ENCODE measurements around the gene BOC.

Gene BOC

DNA sequence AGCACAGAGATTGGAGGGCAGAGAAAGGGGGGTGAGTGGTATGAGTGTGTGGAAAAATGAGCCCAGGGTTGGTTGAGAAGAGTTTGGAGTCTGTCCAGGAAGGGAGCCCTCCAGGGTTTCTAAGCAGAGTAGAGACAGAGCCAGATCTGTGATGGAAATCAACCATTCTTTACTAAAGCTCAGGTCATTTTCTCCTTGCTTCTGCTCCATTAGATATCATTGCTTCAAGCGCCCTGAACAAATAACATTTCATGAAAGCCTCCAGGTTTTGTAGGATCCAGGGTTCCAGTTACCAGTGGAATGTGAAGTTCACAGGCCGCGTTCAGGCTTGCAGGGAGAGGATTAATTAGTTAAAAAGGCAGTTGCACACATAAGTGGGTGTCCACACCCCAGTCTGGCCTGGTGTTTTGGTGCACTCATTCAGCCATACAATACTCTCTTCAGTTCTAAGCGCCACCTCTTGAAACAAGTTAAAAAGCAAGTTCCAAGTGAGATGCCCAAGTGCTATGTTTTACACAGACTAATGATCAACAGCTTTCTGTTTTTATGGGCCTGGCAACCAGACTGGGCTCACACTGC lies 16.4 kb upstream of the BOC start:
- DNase-seq = no peak

DNA sequence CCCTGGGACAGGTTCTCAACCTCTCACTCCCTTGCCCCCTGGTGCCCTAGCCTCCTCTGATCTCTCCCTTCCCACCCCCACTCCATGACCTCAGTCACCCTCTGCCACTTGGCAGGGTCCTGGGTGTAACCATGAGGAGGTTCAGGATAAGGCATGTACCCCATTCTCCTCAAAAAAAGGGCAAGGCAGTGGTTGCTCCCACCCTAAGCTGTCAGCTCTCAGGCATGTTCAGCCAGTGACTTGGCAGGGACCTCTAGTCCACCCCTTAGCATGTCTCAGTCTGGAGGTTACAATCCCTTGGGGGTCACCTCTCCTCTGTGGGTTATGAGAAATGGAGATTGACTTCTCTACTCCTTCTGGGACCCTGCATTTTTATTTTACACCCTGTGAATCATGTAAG lies 11.0 kb upstream of the BOC start:
- DNase-seq = no peak

DNA sequence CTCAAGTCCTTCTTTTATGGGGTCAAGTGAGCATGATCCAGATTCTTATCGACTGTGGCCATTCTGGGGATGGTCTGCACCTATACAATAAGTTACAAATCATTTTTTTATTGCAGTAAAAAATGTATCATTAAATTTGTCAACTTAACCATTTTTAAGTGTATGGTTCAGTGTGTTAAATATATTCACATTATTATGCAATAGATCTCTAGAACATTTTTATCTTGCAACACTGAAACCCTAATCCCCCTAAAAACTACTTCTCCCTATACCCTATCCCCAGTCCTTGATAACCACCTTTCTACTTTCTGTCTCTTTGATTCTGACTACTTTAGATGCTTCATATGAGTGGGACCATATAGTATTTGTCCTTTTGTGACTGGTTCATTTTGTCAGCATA lies 10.4 kb upstream of the BOC start:
- no peak for DNase-seq

DNA sequence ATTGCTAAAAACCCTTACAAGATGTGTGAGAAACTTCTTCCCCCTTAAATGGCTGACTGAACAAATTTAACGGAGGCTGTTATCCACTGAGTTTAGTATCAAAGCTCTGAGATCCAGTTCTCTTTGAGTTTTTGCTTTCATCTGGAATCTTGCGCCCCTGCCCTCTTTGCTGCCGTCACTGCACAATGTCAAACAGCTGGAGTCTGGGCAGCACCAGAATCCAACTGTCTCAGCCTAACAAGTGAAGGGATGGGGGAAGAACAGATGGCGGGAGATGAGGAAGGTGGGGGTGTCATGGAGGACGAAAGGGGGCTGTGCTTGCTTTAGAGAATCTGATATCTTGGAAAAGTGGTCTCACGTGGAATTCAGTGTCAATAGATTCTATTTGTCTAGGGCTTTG lies 7.0 kb upstream of the BOC start:
- no peak for DNase-seq

DNA sequence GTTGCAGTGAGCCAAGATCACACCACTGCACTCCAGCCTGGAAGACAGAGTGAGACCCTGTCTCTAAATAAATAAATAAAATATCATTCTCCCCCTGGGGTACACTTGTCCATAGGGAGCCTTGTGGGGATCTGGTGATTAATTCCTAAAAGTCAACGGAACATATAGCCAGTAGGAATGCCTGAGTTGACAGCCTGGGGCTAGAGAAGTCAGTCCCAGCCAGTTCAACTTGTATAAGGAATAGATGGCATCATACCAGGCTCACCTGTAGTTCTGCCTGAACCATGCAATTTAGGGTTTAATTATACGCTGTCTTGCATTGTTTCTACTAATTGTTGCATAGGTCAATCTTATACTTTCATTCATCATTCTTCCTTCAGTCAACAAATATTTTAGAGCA lies 5.9 kb upstream of the BOC start:
- no peak for DNase-seq

DNA sequence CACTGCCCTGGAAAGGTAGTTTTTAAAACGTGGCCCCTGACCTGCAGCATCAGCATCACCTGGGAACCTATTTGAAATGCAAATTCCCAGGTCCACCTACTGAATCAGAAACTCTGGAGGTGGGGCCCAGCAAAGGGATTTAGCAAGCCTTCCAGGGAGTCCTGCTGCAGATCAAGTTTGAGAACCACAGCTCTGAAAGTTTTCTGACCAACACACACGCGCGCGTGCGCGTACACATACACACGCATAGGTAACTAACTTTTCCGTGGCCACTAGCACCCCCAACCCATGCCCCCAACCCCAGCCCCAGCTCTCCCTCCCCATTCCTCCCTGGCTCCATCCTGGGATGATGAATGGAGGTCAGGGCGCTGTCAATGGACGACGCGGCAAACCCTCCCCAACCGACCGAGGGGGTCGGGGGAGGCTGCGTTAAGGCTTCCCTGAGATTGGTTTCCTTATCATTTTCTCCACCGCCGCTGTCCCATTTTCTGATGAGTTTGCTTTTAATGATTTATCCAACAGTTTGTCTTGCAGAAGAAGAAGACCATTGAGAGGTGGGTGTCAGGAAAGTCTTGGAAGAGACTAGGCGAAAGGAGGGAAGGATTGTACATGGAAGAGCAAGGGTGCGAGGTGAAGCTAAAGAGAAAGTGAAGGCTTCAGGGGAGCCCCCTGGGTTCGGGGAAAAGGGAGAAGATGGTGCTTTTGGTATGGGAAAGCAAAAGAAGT lies 590 bp upstream of the BOC start:
- no peak for DNase-seq

DNA sequence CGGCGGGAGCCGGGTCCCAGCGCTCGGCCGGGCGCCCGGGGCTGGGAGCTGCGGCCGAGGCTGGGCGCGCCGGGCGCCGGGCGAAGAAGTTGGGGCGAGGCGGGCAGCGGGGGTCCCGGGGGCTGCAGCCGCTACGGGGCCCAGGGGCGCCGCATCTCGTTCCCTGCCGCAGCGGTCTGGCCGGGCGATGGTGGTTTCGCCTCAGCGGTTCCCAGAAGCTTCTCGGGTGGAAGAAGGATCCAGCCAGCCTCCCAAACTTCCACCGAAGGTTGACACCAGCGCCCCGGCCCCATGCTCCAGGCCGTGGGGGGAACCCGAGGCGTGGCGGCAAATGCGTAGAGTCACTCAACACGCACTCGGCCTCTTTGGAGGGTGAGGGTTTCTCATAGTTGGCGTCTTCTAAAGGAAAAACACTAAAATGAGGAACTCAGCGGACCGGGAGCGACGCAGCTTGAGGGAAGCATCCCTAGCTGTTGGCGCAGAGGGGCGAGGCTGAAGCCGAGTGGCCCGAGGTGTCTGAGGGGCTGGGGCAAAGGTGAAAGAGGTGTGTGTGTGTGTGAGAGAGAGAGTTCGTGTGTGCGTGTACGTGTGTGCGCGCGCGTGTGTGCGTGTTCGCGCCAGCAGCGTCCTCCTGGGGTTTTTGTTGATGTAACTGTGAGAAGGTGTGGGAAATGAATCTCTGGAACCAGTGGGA lies 940 bp downstream of the BOC start:
- no peak for DNase-seq

DNA sequence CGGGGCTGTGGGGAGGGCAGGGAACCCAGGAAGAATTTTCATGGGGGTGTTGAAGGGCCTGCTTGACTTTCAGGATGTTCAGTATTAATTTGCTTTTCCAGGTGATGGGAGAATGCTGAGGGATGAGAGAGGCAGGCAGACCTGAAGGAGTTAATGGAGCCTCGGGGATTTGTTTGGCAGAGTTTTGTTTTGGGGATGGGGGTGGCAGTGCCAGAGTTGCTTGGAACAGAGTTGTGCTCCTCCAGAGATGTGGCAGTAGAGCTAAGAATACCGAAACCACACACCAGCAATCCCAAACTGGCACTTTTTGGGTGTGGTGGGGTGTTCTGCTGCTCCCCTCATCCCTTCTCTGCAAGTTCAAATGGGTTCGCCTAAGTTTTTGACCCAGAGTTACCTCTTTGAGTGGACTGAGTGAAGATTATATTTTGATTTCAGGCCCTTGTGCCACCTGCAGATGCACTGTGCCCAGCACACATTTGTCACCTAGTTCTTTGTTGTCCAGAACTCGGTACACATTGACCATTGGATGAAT lies 1.6 kb downstream of the BOC start:
- DNase-seq = no peak

DNA sequence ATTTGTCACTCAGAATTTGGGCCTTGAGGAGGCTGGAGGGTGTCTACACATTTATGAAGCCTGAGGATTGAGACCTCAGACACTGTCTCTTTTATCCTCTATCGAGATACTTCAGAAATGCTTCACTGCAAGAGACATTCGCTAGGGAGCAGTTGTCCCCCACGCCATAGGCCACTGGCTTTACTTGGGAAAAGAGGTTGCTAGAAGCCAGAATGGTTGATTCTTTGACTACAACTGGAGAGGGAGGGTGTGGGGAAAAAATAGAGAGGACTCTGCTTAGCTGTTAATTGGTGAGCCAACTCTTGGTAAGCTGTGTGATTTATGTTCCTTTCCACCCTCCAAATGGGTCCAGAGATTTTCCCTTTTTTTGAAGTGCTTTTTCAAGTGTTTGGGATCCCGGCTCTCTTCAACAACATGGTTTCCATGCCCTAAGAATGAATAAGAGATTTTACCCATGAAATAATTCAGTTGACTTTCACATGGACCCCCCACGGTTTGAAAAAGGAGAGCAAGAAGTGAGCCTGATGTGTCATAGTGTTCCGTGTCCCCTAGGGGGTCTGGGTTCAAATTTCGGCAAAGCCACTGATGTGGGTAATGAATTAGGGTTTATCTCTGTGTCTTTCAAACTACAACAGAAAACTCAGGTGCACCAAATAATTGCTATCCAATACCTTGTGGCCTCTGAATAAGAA lies 2.7 kb downstream of the BOC start:
- DNase-seq = no peak

DNA sequence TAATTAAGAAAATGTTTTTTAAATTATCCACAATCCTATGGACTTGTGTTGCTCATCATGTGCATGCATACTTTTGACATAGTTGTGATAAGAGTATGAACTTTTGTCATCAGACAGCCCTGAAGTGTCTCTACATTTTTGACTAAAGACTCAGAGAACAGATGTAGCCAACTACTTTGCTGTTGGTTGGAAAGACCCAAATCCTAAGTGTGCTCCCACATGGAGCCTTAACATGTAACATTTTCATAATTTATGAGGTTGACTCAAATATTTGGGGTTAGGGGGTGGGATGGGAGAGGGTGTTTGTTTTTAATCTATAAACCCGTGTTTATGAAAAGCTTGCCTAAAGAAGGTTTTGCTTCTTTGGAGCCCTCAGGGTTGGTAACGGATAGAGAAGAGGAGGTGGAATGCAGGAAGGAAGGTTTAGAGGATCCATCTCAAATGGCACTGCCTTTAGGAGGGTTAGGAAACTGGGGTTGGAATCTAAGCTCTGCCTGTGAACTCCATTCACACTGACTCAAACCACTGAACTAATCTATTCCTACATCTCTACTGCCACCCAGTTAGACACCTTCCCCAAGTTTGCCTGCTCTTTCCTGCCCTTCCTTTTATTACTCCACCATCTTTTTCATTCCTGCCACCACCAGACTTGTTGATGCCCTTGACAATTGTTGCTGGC lies 3.7 kb downstream of the BOC start:
- no peak for DNase-seq

DNA sequence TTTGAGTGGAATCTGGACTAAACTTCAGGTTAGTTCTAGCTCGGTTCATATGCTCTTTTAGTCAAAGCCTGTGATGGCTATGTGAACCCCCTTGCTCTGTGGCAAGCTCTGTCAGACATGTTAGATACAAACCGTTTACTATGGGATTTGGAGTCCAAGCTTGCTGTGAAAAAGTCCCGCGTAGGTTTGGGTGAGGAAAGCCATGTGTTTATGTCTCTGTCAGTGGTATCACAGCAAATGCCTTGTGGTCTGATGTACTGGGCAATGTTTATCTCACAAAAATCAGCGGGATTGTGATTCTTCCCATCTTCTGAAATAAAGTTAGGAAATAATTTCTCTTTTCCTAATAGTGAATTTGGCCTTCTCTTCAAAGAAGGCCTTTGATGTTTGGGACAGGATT lies 5.0 kb downstream of the BOC start:
- no peak for DNase-seq

DNA sequence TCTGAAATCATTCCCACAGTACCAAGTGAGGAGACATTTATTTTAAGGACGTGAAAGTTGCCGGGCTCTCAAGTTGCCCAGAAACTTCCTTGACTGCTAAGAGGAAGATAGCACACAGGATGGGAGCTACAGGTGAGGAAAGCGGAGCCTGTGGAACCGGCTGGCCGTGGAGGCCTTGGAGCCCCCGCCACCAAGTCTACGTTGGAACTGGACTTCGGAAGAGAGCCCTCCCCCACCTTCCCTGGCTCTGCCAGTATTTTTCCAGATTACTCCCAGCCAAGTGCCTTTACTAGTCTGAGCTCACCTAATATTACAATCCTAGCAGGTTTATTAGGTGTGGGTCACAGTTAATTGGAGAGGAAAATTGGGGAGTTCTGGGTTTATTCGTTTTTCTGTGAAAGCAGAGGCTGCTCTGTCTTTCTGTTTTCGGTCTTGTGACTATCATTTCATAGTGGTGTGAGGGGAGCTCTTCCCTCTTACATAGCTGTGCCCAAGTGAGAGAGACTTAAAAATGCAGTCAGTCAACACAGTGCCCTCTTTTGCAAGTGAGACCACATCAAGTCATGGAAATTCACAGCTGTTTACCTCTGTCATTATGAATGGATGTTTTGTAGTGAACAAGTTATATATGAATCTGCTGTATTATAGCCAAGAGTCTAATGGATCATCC lies 6.8 kb downstream of the BOC start:
- no peak for DNase-seq

DNA sequence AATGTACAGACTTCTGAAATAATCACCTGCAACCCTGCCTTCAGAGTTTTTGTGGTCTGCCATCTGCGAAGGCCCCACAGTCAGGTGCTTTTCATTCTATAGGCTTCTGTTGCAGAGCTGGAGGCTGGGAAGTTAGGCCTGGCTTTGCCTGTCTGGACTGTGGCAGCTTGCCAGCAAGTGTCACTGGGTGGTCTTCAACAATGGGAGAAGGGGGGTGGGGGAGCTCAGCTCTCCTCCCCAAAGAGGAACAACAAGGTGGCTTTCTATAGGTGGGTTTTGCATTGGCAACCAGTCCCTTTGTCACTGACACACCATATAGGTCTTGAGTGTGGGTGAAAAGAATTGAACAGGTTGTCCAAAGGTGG lies 7.3 kb downstream of the BOC start:
- no peak for DNase-seq

DNA sequence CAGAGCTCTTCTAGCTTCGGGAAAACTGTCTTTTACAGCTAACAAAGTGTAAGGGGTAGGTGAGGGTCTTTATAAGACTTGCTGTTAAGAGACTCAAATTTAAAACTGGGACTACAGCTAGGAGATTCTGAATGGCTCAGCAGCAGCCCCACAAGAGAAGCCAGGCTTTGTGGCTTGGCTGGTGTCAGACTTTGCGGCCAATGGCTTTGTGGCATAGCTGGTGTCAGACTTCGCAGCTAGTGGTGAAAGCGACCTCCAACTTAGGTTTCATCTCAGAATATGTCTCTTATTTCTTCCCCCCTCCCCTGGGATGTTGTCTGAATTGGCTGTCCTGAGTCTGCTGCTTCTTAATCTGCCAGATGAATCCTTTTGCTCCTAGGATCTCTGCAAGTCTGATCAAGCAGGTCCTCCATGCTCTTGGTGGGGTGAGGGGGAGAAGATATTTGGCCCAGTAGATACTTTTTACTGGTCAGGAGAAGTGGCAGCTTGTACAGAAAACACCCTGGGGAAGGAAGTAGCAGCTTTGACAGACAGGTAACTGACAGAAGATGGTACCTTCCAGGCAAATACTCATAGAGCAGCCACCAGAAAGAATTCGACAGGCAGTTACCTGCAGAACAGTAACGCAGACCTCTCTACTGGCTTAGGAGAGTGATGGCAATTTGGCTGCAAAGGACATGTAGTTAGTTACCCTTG lies 8.4 kb downstream of the BOC start:
- no peak for DNase-seq

DNA sequence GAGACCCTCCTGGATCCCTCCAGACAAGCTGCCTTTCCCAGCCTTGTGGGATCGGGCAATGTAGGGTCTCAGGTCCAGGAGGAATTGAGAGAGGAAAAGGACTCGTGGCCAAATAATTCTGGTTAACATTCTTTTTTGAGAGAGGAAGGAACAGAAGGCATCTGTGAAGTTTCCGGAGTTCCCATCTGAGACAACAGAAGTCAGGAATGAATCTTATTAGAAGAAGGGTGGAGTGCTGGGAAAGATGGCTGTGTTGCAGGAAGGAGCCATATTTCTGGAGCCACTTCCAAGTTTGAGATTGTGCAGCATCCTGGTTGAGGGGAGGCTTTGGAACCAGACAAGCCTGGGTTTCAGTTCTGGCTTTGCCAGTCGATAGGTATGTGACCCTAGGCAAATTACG lies 9.4 kb downstream of the BOC start:
- no peak for DNase-seq

DNA sequence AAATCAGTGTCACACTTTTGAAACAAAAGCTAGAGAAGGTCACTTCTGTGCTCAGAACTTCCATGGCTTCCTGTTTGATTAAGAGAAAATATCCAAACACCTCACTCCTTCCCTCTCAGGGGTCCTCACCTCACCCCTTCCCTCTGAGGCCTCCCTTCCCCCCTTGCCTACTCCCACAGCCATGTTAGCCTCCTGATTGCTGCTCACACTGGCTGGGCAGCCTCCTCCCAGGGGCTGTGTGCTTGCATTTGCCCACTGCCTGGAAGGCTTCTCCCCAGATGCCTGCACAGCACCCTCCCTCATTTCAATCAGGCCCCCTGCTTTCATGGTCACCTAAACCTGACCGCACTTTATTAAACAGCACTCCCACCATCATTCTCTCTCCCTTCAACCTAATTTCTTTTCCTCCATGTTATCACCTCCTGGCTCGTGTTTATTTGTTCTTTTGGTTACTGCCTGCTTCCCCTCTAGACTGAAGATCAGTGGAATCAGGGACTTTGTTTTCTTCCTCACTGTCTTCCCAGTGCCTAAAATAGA lies 10.4 kb downstream of the BOC start:
- DNase-seq = no peak

DNA sequence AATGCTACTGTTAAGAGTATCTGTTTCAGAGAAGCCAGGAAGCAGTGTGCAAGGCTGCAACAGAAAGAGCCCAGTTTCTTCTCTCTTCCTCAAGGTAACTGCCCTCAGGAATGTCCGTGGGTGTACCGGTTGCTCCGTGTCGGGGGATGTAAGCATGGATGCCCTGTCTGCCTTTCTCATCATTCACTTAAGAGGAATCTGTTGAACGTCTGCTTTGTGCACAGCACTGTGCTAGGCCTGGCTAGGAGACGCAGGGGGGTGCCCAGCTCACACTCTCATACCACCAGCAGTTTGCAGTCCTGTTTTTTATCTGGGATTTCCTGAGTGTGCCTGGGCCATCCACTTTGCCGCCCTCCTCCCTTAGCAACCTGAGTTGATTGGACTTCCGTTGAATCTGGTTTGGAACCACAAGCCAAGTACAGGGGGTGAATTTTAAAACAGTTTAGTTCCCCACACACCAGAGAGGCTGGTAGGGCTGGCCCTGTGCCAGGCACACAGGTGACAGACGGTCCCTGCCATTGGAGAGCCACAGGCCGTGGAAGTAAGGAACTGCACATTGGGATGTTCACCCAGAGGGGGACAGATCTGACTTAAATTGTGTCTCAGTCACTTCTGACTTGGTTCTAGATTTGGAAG lies 11.2 kb downstream of the BOC start:
- DNase-seq = no peak

DNA sequence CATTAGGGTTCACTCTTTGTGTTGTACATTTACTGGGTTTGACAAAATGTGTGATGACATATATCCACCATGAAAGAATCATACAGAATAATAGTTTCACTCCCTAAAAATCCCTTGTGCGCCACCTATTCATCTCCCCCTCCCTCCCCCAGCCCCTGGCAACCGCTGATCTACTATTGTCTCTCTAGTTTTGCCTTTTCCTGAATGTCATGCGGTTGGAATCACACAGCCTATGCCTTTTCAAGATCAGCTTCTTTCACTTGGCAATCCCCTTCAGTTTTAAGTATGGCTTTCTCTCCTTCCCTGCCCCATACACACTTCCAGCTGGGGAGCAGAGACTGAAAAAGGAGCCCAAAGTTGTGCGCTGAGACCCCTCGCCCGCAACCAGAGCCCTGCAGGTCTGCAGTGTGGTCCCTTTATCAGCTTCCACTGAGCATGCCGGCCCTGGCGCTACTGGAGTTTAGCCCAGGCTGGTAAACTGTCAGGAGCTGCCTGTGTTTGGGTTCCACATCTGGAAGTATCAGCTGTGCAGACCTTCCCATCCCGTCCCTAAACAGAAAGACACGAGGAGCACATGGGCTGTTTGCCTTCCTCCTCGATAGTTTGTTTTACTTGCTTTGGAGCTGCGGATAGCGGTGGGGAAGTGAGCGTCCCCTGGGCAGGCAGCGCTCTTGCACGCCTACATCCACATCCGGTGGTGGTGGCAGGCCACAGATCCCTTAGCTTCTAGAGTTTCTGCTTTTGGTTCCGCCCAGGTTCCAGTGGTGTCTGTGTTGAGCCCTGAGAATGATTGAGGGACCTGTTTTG lies 12.3 kb downstream of the BOC start:
- DNase-seq = no peak

DNA sequence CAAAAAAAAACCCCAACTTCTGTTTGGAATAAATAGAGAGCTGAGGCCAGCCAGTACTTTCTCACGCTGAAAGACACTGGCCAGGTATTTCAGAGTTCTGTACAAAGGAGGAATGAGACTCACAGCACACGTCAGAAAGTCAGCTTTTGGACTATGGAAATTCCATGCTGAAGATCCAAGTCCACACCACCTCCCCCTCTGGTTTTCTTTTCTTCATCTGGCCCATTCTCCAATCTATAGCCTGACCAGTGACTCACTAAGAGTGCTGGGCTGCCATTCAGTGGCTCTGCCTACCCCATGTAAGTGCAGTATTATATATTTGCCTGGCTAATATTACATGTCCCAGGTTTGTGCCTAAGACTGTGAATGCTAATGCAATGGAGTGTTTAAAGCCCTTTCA lies 13.9 kb downstream of the BOC start:
- DNase-seq = no peak

DNA sequence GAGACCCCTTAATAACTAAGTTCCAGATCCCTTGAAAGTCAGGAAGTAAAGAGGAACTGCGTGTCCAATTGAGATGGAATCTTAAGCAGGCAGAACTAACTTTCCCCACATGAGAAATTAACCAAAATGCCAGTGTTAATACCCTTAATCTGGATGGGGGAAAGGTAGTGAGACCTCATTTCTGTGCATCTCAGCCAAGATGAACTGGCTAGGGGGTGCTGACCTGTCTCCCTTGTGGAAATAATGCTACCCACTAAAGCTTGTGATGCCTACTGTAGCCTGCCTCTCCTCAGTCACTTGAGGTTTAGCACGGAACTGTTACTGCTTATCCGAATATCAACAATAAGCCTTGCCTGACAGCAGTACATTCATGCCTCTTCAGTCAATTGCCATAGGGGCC lies 15.1 kb downstream of the BOC start:
- no peak for DNase-seq

Data from stimulated activated naive CD4-positive, alpha-beta T cell treated with Interleukin-2 at 50 U/mL for 16 hours (primary cell).